WTC11 (cell line): Measurements from ENCODE around the gene BCAR3. TPM values are rescaled to one million over a fixed set of nuclear protein-coding genes. Genes with fewer than 3 reads are reported as not detected.
"Not testable (repeated sequence)": the region's sequence is repeated elsewhere in the genome, so short reads cannot be mapped to it uniquely, and the experiment has no call there.

ENCODE experiments used
- ATAC-seq: fragments of 200-7000 bp; cut with Tn5 transposase; 2 replicates; pipeline ENCODE4 v1.10.0; 2021; ENCODE audit warnings: mild to moderate bottlenecking, moderate library complexity
- CTCF ChIA-PET: fragments of 300-600 bp; sonication (Branson Sonifier 250); formaldehyde crosslinking; loops from one replicate; lab custom pipeline; 2021; ENCODE audit warnings: antibody characterized with exemption; lab: Charles Lee
- POLR2A ChIA-PET: fragments of 350-600 bp; sonication (Branson Sonifier 250); formaldehyde crosslinking; loops from one replicate; lab custom pipeline; 2021; ENCODE audit warnings: antibody characterized with exemption; lab: Charles Lee
- DNase-seq: peaks from one replicate; pipeline ENCODE4 v3.0.0; 2021; ENCODE audit warnings: low spot score
- H3K27ac Mint-ChIP-seq: 2 replicates; pipeline ENCODE4 v1.8.0; 2021; ENCODE audit warnings: mixed read lengths
- H3K27me3 Mint-ChIP-seq: 2 replicates; pipeline ENCODE4 v1.8.0; 2021; ENCODE audit warnings: low read depth, mild to moderate bottlenecking, moderate library complexity, mixed read lengths
- H3K36me3 Mint-ChIP-seq: 2 replicates; pipeline ENCODE4 v1.8.0; 2021; ENCODE audit warnings: mixed read lengths
- H3K4me1 Mint-ChIP-seq: 2 replicates; pipeline ENCODE4 v1.8.0; 2022; ENCODE audit warnings: mixed read lengths
- H3K4me3 Mint-ChIP-seq: 2 replicates; pipeline ENCODE4 v1.8.0; 2021; ENCODE audit warnings: mild to moderate bottlenecking, moderate library complexity, mixed read lengths
- H3K9me3 Mint-ChIP-seq: 2 replicates; pipeline ENCODE4 v1.8.0; 2021; ENCODE audit warnings: mixed read lengths
- ATF1 ChIP-seq: sonication (generic); formaldehyde crosslinking; IDR thresholded peaks from 2 replicates; pipeline ENCODE4 v1.8.1; 2023; ENCODE audit warnings: mild to moderate bottlenecking, moderate library complexity, missing genetic modification reagents
- CREM ChIP-seq: sonication (generic); formaldehyde crosslinking; IDR thresholded peaks from 2 replicates; pipeline ENCODE4 v1.8.1; 2022; ENCODE audit warnings: mild to moderate bottlenecking, missing genetic modification reagents, moderate library complexity
- CTCF ChIP-seq: fragments of 200-600 bp; IDR thresholded peaks from 2 replicates; pipeline ENCODE4 v1.8.0; 2022; ENCODE audit warnings: antibody characterized with exemption
- FOXK1 ChIP-seq: sonication (generic); formaldehyde crosslinking; IDR thresholded peaks from 2 replicates; pipeline ENCODE4 v1.8.0; 2022; ENCODE audit warnings: mild to moderate bottlenecking, moderate library complexity, missing genetic modification reagents
- FOXP1 ChIP-seq: sonication (generic); formaldehyde crosslinking; IDR thresholded peaks from 2 replicates; pipeline ENCODE4 v1.8.0; 2022; ENCODE audit warnings: missing genetic modification reagents, mild to moderate bottlenecking, moderate library complexity, borderline replicate concordance
- JUN ChIP-seq: sonication (generic); formaldehyde crosslinking; IDR thresholded peaks from 2 replicates; pipeline ENCODE4 v1.8.0; 2023; ENCODE audit warnings: mild to moderate bottlenecking, missing genetic modification reagents
- OVOL2 ChIP-seq: fragments of 250-450 bp; sonication (Bioruptor Pico); IDR thresholded peaks from 2 replicates; pipeline ENCODE4 v1.9.0; 2021; ENCODE audit warnings: mild to moderate bottlenecking, borderline replicate concordance
- PRRX2 ChIP-seq: fragments of 250-450 bp; sonication (Bioruptor Pico); IDR thresholded peaks from 2 replicates; pipeline ENCODE4 v1.8.0; 2021; ENCODE audit warnings: mild to moderate bottlenecking
- ZNF121 ChIP-seq: sonication (generic); formaldehyde crosslinking; IDR thresholded peaks from 2 replicates; pipeline ENCODE4 v1.8.0; 2023; ENCODE audit warnings: missing genetic modification reagents
- ZNF281 ChIP-seq: sonication (generic); formaldehyde crosslinking; IDR thresholded peaks from 2 replicates; pipeline ENCODE4 v1.8.0; 2023; ENCODE audit warnings: mild to moderate bottlenecking, missing genetic modification reagents
- ZNF425 ChIP-seq: fragments of 250-450 bp; sonication (Bioruptor Pico); conservative IDR thresholded peaks from 2 replicates; pipeline ENCODE4 v1.9.0; 2021; ENCODE audit warnings: mild to moderate bottlenecking
- total RNA-seq: library from RNA; stranded (reverse); gene quantifications from 3 replicates; pipeline ENCODE4 v1.2.3, GENCODE V29; 2021
- TF ChIP-seq, protein P1 (sequence below): sonication (generic); formaldehyde crosslinking; IDR thresholded peaks from 2 replicates; pipeline ENCODE4 v1.8.1; 2022; ENCODE audit warnings: low read depth, missing genetic modification reagents, borderline replicate concordance
- TF ChIP-seq, protein P2 (sequence below): sonication (generic); formaldehyde crosslinking; IDR thresholded peaks from 2 replicates; pipeline ENCODE4 v1.8.1; 2022; ENCODE audit warnings: mild to moderate bottlenecking, moderate library complexity, missing genetic modification reagents

Gene BCAR3
- total RNA-seq, 1 experiment from 2014 or later, result 14.8 TPM

- DNase-seq, POLR2A ChIA-PET, H3K4me3 Mint-ChIP-seq, H3K9me3 Mint-ChIP-seq, ATAC-seq, H3K27me3 Mint-ChIP-seq, H3K27ac Mint-ChIP-seq: not testable (repeated sequence)
- Mint-ChIP-seq H3K36me3 (peaks cover 31% of the 10 kb centered on the region), H3K4me1 (peaks cover 27% of the 10 kb centered on the region)
- CTCF ChIA-PET, result interaction anchor here (1.9 kb wide), 1 partner anchor 291 kb away, joined by 6 read pairs; no protein-coding TSS in a partner anchor
These were observed 127.6 kb downstream of the BCAR3 start for GRCh38 chr1:93553886-93554490.

DNA sequence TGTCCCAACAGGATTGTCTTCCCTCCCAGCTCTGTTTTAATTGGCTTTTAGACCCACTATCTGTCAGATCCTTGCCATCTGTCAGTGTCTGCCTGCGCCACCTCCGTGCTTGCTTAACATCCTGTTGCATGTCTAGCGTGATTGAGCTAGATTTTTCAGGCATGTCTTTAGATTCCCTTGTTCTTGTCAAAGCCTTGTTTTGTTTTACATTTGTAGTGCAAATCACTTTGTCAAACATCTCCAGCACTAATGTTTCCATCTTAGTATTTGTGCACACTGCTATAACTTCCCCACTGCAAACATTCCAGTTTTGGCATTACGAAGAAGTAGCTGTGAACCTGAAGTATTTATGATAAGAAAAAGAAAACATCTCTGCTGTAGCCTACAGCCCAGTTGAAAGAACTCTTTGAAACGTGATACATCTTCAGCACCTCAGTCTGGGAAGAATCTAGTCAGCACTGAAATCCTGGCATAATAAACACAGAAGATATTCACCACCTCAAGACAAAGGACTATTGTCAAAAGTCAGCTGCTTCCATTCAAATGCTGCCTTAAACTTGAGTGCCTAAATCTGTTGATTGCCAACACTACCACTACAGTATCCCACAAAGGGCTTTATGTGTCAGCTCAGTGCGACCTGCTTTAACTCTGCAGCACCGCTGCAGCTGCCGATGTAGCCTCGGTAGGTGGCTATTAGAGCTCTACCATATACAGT is 128.7 kb downstream of the BCAR3 start:
- Mint-ChIP-seq H3K4me1 (peaks cover 27% of the 10 kb centered on the region), H3K27me3 (no peaks in the 10 kb centered on the region)

DNA sequence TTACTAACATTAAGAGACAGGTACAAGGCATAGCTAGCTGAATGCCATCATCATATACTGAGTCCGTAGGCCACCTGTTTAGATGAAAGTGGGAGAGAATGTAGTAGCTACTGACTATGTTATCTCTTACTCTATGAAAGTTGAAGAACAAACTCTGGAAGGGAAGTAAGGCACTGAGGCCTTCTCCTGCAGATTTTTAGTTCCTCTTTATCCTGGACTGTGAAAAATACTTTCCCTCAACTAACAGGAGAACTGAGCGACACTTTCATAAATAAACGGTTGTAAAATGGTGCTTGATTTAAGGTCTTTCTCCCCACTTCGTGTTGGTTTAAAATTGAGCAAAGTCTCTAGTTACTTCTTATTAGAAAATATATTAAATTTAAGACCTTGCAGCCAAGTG is 131.8 kb downstream of the BCAR3 start:
- ATAC-seq, result no peak
- CTCF ChIA-PET, result no interaction called here

More for the DNA sequence above, 128.7 kb downstream of the BCAR3 start:
- no peak for TF ChIP-seq JUN (CRISPR knock-in tag)
- ChIA-PET POLR2A (interaction anchor here (1.0 to 1.5 kb wide), 2 partner anchors 16 to 69 kb away, joined by 3 read pairs; no protein-coding TSS in a partner anchor), CTCF (interaction anchor here (1.2 to 1.9 kb wide), 3 partner anchors 11 to 292 kb away, joined by 6 to 10 read pairs (median 6); no protein-coding TSS in a partner anchor)
- ATAC-seq, result peak; percentile 66
- Mint-ChIP-seq H3K4me3 (no peak overlapping the region), H3K36me3 (peaks cover 33% of the 10 kb centered on the region), H3K9me3 (peaks cover 2% of the 10 kb centered on the region; the same call in 1 of the 2 replicates), H3K27ac (peak overlapping the region; percentile 71)
- no peak for DNase-seq

DNA sequence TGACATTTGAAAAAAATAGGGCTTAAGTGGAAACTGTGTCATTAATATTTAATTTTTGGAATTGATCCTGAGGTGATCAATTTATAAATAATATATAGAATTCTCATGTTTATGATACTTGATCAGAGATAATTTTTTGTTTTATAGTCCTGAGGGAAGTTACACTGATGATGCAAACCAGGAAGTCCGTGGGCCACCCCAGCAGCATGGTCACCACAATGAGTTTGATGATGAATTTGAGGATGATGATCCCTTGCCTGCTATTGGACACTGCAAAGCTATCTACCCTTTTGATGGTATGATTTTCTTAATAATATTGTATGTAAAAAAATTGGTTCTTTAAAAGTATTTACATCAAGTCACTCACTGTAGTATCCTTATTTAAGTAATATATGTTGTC is 132.5 kb downstream of the BCAR3 start:
- no peaks in the 10 kb centered on the region for H3K27me3 Mint-ChIP-seq
- peaks cover 27% of the 10 kb centered on the region for H3K4me1 Mint-ChIP-seq
- H3K36me3 Mint-ChIP-seq, result peaks cover 42% of the 10 kb centered on the region
- H3K4me3 Mint-ChIP-seq, result no peak overlapping the region
- TF ChIP-seq, protein P1, sequence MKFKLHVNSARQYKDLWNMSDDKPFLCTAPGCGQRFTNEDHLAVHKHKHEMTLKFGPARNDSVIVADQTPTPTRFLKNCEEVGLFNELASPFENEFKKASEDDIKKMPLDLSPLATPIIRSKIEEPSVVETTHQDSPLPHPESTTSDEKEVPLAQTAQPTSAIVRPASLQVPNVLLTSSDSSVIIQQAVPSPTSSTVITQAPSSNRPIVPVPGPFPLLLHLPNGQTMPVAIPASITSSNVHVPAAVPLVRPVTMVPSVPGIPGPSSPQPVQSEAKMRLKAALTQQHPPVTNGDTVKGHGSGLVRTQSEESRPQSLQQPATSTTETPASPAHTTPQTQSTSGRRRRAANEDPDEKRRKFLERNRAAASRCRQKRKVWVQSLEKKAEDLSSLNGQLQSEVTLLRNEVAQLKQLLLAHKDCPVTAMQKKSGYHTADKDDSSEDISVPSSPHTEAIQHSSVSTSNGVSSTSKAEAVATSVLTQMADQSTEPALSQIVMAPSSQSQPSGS (CRISPR knock-in tag), result no peak
- TF ChIP-seq CTCF (no peak), ZNF425 (CRISPR knock-in tag) (no peak), FOXK1 (CRISPR knock-in tag) (no peak), CREM (no peak), ATF1 (CRISPR knock-in tag) (no peak), ZNF121 (no peak)
- TF ChIP-seq, protein P2, sequence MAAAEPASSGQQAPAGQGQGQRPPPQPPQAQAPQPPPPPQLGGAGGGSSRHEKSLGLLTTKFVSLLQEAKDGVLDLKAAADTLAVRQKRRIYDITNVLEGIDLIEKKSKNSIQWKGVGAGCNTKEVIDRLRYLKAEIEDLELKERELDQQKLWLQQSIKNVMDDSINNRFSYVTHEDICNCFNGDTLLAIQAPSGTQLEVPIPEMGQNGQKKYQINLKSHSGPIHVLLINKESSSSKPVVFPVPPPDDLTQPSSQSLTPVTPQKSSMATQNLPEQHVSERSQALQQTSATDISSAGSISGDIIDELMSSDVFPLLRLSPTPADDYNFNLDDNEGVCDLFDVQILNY (CRISPR knock-in tag), result no peak
- DNase-seq (no peak), ATAC-seq (no peak)
- POLR2A ChIA-PET, result no interaction called here
- no peak overlapping the region for H3K27ac Mint-ChIP-seq
- no peaks in the 10 kb centered on the region for H3K9me3 Mint-ChIP-seq
- CTCF ChIA-PET, result no interaction called here

More for the DNA sequence above, 131.8 kb downstream of the BCAR3 start:
- Mint-ChIP-seq H3K27me3 (no peaks in the 10 kb centered on the region), H3K4me1 (peaks cover 27% of the 10 kb centered on the region), H3K9me3 (no peaks in the 10 kb centered on the region)
- TF ChIP-seq PRRX2 (no peak), OVOL2 (CRISPR knock-in tag) (no peak), ZNF281 (CRISPR knock-in tag) (no peak), FOXP1 (CRISPR knock-in tag) (no peak)
- TF ChIP-seq, all 79 proteins: peak for 0
- Mint-ChIP-seq H3K4me3 (no peak overlapping the region), H3K27ac (no peak overlapping the region), H3K36me3 (peaks cover 39% of the 10 kb centered on the region)
- POLR2A ChIA-PET, result no interaction called here
- DNase-seq, result no peak
